Stomach (tissue), 4 donors: ENCODE measurements around the gene BABAM2.

Source experiments
- CTCF ChIP-seq, 7 experiments: fragments of 450-650 bp in 4 of 7; fragments of 200-600 bp in 3 of 7; sonication (generic) in 3 of 7; IDR thresholded peaks; one replicate each; pipeline ENCODE4 v1.5.1; 2016 to 2019; ENCODE audit warnings: antibody characterized with exemption in 7 of 7, control low read depth in 2 of 7, mild to moderate bottlenecking in 1 of 7
- EP300 ChIP-seq: sonication (generic); formaldehyde crosslinking; IDR thresholded peaks from one replicate; pipeline ENCODE4 v1.6.1; 2017; ENCODE audit warnings: antibody characterized with exemption
- POLR2A ChIP-seq, 4 donors: fragments of 450-650 bp; IDR thresholded peaks; one replicate each; pipeline ENCODE4 v1.6.1; 2016; ENCODE audit warnings: antibody characterized with exemption in 4 of 4, control low read depth in 2 of 4, mild to moderate bottlenecking in 1 of 4, moderate library complexity in 1 of 4
- POLR2AphosphoS5 ChIP-seq, 3 donors: sonication (generic); formaldehyde crosslinking; IDR thresholded peaks; one replicate each; pipeline ENCODE4 v1.6.1; 2016; ENCODE audit warnings: antibody characterized with exemption in 3 of 3

GRCh38 chr2:28036307-28036706, 145.8 kb downstream of the BABAM2 start:
- TF ChIP-seq CTCF (IDR thresholded peaks at IDR 0.05) (no peak), POLR2A (IDR thresholded peaks at IDR 0.05) (no peak), POLR2AphosphoS5 (IDR thresholded peaks at IDR 0.05) (no peak), EP300 (no peak)
